Mucosa of gallbladder (tissue), 1 donor: ENCODE results near the gene CARS1. TPM values are rescaled to one million over a fixed set of nuclear protein-coding genes. Genes with fewer than 3 reads are reported as not detected.

Experiments used
- DNase-seq: peaks from one replicate; pipeline ENCODE4 v3.0.0-alpha.2; 2020; ENCODE audit warnings: low spot score
- total RNA-seq: library from RNA; stranded (reverse); gene quantifications from one replicate; pipeline ENCODE4 v1.2.1, GENCODE V29; 2021
- donor health status: DM: no; HTN: no; CAD: no.

CARS1 gene
- 39.9 TPM for total RNA-seq

DNA sequence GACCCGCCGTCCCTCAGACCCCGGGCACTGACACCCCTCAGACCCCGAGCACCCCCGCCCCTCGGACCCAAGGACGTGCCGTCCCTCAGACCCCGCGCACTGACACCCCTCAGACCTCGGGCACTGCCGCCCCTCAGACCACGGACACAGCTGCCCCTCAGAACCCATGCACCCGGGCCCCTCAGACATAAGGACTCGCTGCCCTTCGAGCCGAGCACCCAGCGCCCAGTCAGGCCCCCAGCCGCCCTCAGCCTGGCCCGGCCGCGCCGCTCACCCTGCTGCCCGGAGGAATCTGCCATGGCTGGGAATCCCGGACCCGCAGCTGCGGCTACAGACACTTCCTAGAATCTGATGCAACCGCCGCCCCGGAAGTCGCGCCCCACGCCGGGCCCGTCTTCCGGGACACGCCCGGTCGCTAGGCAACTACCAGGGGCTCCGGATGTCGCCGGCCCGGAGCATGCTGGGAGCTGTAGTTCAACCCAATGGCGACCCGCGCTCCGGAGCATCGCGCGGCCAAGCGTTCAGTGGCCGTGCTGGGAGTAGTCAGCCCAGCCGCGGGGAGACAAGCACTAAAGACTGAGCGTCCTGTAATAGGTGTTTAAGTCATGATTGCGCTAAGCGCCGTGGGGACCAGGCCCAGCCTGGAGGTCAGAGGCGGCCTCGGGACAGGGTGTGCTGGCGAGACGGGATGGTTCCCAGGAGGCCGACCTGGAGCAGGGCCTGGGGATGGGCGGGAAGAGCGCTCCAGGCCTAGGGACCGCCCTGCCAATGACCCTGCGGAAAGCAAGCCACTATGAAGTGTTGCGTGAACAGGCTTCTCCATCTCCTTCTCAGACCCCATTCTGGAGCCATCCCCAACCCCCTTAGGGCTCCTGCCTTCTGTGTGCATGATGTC lies at the start of gene CARS1:
Gene CARS1, minus strand, starts transcription at position 355 of the 895 bp plus-strand sequence. Its CDS starts 56 bp downstream, at position 299.
- peak; percentile 95 for DNase-seq

- no peak for DNase-seq
Measured at GRCh38 chr11:3105791-3106735, 48.8 kb upstream of the CARS1 start.

- DNase-seq: no peak
Measured at GRCh38 chr11:3104961-3105790, 48.0 kb upstream of the CARS1 start.

- no peak for DNase-seq
Measured at GRCh38 chr11:3104051-3104714, 47.0 kb upstream of the CARS1 start.

GRCh38 chr11:3103076-3103475 lies 45.9 kb upstream of the CARS1 start:
- DNase-seq: no peak

DNA sequence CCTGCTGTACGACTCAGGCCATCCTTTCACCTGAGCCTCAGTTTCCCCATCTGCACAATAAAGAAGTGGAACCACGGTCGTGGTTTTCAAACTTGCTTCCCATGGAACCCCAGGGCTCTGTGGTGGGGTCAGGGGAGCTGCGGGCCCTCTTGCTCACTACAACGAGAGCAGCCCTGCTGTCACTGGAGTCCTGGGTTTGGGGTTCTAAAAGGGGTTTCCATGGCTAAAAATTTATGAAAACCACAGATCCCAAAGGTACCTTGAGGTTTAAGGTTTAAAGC lies 45.4 kb upstream of the CARS1 start:
- DNase-seq: no peak

GRCh38 chr11:3101921-3102640 lies 44.9 kb upstream of the CARS1 start:
- DNase-seq: no peak

DNA sequence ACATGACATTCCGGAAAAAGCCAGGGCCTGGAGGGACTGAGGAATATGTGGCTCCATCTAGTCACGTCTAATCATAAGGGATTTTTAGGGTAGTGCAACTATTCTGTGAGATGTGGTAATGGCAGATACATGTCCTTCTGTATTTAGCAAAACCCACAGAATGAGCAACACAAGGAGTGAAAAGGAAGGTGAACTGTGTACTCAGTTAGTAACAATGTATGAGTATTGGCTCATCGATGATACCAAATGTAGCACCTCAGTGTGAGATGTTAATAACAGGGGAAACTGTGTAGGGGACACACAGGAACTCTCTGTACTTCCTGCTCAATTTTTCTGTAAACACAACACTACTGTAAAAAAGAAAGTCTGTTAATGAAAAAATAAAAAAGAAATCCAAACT lies 42.0 kb upstream of the CARS1 start:
- DNase-seq: no peak

- DNase-seq: no peak
Measured at GRCh38 chr11:3096909-3097530, 39.8 kb upstream of the CARS1 start.

DNA sequence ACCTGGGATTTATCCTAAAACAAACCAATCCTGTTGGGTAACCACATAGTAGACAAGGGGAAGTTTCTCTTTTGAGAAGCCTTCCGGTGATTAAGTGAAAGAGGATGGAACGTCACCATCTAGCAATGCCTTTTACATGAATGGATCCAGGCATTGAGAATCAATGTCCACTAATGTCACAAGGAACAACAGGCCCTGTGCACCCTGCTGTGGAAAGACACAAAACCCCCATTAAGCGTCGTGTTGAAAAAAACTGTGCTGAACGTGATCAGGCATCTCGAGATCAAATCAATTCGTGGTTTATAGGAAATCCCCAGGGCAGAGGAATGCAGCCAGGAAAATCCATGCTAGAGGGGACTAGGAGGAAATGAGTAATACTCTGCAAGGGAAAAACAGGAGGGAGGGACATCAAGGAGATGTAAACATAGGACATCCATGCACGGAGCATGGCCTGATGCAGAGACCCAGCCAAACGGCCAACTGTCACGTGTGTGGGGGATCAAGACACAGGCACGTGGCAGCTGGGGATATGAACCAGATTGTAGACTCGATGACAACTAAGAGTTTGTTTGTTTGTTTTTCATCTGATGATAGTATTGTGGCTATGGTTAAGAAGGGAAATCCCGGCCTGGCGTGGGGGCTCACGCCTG lies 38.6 kb upstream of the CARS1 start:
- DNase-seq: no peak

DNA sequence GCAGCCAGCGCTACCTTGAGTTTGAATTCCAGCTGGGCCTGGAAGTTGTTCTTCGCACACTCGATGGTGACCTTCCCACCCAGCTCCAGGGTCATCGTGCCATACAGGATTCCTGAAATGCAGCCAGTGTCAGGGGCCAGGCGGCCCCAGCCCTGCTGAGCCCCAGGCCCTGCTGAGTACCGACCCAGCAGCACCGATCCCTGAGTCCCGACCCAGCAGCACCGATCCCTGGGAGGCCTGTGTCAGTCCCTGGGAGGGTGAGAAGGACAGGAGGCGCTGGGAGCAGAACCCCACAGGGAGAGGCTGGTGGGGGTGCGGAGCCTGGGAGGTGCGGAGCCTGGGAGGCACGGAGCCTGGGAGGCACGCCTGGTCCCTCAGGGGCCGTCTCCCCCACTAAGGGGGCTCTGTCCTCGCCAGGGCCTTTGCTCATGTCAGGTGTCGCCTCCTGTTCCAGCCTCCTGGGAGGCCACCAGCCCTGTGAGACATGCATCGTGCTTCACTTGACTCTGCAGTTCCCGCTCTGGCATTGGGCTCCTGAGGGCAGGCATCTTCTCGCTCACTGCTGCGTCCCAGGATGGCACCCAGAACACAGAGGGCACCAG lies 37.1 kb upstream of the CARS1 start:
- no peak for DNase-seq

DNA sequence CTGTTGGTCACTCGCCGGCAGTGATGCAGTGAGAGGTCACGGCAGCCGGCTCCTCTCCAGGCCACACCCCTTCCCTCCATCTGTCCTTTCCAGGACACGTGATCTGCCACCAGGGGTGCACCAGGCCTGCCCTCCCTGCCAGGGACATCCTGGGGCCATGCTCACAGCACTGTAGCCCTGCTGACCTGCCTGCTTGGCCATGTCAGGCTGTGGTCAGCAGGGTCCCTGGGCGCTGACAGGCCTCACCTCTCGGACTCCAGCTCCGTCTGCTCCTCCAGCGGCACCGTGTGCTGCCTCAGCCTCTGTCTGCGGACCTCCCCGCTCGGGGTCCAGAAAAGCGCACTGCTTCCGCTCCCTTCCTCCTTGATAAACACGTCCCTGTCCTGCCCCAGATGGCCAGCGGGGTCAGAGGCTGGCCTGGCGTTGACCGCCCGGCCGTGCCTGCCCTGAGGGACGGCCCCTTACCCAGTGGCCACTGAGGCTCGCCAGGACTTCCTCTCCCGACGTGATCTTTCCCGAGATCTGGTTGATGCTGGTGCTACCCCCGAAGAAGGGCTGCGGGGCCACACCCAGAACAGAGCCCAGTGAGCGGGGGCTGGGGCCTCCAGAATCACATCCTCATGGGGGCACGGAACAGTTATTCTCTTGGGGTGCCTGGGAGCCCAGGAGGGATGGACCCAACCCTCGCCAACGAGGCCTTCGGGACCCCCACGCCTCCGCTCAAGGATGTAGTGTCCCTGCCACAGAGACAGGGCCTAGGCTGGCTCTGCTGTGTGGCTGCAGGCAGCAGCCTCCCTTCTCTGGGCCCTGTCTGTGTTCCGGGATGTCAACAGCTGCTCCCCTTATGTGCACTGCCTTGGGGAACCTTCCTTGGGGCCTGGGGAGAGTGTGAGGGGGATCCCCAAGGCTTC lies 36.3 kb upstream of the CARS1 start:
- DNase-seq: no peak

GRCh38 chr11:3092603-3093141 lies 35.4 kb upstream of the CARS1 start:
- DNase-seq: no peak

DNA sequence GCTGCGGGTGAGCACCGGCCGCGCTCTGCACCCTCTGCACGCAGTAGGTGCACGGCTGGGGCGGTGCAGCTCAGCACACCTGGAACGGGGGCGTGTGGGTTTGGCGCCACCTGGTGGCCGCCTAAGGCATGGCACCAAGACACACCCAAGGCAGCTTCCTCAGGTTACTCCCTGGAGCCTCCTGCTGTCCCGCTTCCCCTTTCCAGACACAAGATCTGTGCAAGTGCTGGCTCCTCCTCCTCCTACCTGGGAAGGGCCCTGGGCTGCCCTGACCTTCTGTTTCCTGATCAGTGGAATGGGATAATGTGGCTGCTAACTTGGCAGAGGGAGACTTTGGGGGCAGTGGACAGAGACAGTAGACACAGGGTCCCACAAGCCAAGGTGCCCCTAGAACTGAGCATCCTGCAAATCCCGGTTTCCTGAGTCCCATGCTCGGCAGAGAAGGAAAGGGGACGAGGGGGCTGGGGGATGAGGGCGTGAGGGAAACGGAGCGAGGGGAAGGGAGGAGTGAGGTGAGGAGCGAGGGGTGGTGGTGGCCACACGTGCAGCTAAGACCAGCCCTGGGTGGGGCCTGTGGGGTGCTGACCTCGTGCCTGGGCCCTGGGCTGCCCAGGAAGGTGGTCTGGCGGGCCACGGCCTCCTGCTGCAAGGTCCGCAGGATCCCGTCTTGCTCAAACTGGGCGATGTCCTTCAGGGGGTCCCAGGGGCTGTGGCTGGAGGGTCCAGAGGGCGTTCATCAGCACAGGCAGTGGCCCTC lies 34.8 kb upstream of the CARS1 start:
- DNase-seq: peak; percentile 62

GRCh38 chr11:3091081-3091845 lies 34.0 kb upstream of the CARS1 start:
- no peak for DNase-seq
